Activated naive CD4-positive, alpha-beta T cell treated with Interleukin-2 at 50 U/mL for 16 hours (primary cell): ENCODE data around the gene ZFP90.
A peak's percentile ranks its signal among the peaks of the same experiment; 100 is the strongest.

ENCODE experiments used
- DNase-seq: peaks from one replicate; pipeline ENCODE4 v3.0.0-alpha.2; 2020

Gene ZFP90

DNA sequence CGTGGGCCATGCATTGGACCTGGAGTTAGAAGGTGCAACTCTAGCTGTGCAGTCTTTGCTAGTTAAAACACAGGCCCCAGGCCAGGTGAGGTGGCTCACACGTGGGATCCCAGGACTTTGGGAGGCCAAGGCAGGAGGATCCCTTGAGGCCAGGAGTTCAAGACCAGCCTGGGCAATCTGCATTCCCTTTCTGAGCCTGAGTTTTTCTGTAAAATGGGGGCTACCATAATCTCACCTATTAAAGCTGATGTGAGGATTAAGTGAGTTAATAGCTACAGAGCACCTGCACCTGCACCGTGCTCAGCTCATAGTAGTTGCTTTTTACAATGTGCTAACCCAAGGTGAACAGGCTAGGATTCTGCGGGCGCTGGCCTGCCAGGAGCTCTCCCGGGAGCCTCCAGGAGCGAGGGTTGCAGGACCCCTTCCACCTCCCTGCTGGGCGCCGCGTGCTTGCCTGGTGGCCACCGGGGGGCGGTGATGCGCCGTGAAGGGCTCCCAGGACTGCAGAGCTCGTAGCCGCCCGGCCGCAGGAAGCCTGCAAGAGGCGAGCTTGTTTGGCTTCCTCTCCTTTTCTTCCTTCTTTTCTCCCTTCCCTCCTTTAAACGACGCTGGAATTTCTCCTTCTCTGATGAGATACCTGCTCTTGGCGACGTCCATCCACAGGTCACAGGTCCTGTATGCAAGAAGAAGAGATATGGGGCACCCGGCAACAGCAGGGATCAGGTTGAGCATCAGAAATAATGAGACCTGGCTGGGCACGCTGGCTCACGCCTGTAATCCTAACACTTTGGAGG, 51.3 kb downstream of the ZFP90 start:
- DNase-seq, result peak; percentile 63

- no peak for DNase-seq
These were observed 53.6 kb downstream of the ZFP90 start for GRCh38 chr16:68592466-68593337.

GRCh38 chr16:68596266-68596665, 57.2 kb downstream of the ZFP90 start:
- no peak for DNase-seq

- DNase-seq, result no peak
These were observed 60.5 kb downstream of the ZFP90 start for GRCh38 chr16:68599586-68599985.

GRCh38 chr16:68605746-68606145, 66.7 kb downstream of the ZFP90 start:
- no peak for DNase-seq

DNA sequence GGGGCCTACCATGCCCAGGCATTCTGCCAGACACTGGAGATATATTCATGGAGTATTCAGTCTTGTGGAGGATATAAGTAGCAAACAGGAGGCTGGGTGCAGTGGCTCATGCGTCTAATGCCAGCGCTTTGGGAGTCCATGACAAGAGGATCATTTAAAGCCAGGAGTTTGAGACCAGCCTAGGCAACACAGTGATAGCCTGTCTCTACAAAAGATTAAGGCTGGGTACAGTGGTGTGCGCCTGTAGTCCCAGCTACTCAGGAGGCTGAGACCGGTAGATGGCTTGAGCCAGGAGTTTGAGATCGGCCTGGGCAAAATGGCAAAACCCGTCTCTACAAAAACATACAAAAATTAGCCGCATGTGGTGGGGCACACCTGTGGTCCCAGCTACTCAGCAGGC, 68.4 kb downstream of the ZFP90 start:
- no peak for DNase-seq

DNA sequence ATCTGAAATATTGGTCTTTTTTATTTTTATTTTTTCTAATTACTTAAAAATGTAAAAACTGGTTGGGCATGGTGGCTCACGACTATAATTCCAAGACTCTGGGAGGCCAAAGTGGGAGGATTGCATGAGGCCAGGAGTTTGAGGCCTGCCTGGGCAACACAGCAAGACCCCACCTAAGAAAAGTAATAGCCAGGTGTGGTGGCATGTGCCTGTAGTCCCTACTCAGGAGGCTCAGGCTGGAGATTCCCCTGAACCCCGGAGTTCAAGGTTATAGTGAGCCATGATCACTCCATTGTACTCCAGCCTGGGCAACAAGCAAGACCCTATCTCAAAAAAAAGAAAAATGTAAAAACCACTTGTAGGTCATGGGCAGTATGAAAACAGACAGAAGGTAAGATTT, 69.2 kb downstream of the ZFP90 start:
- no peak for DNase-seq

DNA sequence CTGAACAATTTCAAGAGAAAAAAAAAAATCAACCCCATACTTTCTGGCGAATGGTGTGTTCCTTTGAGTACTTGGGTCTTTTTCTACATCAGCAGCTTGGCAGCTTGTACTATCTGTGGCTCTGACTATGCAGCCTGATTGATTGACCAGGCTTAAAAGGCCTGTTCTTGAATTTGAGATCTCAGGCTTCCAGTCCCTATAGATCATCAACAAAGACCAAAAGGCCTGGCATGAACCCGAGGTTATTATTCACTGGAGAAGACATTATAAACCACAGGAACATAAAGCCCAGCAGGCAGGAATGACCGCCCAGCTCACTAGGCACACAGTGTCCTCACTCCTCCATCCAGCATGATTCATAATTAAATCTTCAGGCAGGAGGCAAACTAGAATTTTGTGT, 73.9 kb downstream of the ZFP90 start:
- no peak for DNase-seq

DNA sequence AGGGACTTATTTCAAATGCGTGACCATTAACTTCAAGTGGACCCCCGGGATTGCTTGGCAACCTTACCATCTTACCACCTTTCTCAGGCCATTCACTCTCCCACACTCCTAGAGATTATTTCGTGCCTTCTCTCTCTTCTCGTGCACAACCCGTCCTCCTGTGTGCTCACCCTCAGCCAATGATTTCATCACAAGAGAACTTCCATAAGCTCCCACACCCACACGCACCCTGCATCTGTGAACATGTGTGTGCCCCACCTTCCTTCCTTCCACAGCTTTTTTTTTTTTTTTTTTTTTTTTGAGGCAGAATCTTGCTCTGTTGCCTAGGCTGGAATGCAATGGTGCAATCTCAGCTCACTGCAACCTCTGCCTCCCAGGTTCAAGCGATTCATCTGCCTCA, 78.6 kb downstream of the ZFP90 start:
- DNase-seq, result no peak
